Hematopoietic multipotent progenitor cell treated with erythropoietin and hydrocortisone succinate and interleukin-3 and kit ligand, for 15 days (in vitro differentiated cells): Measurements from ENCODE around the gene ANKRD13C.

Source experiments
- DNase-seq: peaks from one replicate; pipeline ENCODE4 v3.0.0-alpha.2; 2015; ENCODE audit warnings: low spot score

ANKRD13C gene

DNA sequence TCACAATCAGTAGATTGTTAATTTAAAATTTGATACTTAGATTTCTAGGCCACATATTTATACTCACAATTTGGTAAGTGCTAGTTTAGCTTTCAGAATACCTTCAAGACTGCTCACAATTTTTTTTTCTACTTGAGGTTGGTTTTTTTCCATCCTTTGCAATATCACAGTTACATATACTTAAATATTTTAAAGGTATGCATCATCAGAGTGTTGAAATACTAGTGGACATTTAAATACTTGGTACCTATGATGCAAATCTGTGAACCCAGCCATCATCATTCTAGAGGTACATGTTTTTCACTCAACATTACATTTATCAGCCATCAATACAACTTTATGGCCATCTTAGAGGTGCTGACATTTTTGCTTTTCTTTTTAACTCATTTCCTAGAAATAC is 143.0 kb downstream of the ANKRD13C start:
- DNase-seq, result no peak

DNA sequence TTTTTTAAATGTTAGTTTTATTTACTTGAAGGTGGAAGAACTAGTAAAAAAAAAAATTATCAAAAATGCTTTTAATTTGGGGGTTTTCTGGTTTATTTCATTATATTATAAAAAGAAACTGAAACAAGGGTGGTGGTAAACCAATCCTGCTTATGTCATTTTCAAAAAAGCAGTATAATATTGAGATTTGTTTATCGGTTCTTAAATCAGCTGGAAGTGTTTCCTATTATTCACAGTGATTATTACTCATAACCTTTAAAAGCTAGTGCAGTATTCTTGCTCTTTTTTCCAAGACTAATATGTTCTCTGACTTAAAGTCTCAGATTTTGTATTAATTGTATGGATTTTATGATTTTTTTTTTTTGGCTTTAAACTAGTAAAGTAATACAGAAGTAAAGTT is 143.7 kb downstream of the ANKRD13C start:
- DNase-seq, result no peak
